NCI-H128 (cell line): ENCODE data around the gene MRPS5.
"Not testable (repeated sequence)": the region's sequence is repeated elsewhere in the genome, so short reads cannot be mapped to it uniquely, and the experiment has no call there.

ENCODE experiments used
- DNase-seq: peaks from one replicate; lab custom pipeline; 2025; ENCODE audit not compliant: unreplicated experiment; lab: John Stamatoyannopoulos, UW

Gene MRPS5

DNA sequence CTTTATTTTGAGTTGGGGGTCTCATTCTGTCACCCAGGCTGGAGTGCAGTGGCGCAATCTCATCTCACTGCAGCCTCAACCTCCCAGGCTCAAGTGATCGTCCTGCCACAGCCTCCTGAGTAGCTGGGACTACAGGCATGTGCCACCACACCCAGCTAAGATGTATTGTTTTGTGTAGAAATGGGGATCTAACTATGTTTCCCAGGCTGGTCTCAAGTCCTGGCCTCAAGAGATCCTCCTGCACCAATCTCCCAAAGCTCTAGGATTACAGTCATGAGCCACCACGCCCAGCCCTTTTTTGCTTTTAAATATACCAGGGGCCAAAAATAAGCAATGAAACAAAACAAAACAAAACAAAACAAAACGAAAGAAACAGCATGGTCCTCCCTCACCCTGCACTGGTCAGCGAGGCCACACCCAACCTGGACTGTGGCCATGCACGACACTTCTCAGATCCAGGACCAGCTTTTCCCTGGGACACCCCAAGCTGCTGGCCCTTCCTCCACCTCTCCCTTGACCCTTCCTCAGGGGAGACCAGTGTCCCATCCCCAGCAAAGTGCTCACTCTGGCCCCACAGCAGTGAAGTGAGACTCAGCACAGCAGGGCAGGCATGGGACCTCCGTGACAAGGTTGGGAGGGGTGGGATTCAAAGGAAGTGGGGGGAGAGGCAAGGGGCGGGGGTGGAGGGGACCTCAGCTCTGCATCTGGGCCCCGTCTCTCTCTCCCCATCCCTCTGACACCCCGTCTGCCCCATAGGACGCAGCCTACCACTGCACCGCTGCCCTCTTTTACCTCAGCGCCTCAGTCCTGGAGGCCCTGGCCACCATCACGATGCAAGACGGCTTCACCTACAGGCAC, 72.6 kb downstream of the MRPS5 start:
- no peak for DNase-seq

- DNase-seq, result no peak
Measured at GRCh38 chr2:95047629-95048510, 73.7 kb downstream of the MRPS5 start.

- DNase-seq, result no peak
Measured at GRCh38 chr2:95046371-95047112, 75.1 kb downstream of the MRPS5 start.

- DNase-seq, result no peak
Measured at GRCh38 chr2:95044601-95045000, 77.0 kb downstream of the MRPS5 start.

- no peak for DNase-seq
Measured at GRCh38 chr2:95043300-95044093, 78.1 kb downstream of the MRPS5 start.

- DNase-seq, result no peak
Measured at GRCh38 chr2:95042472-95043271, 78.9 kb downstream of the MRPS5 start.

- no peak for DNase-seq
Measured at GRCh38 chr2:95041824-95042442, 79.7 kb downstream of the MRPS5 start.

DNA sequence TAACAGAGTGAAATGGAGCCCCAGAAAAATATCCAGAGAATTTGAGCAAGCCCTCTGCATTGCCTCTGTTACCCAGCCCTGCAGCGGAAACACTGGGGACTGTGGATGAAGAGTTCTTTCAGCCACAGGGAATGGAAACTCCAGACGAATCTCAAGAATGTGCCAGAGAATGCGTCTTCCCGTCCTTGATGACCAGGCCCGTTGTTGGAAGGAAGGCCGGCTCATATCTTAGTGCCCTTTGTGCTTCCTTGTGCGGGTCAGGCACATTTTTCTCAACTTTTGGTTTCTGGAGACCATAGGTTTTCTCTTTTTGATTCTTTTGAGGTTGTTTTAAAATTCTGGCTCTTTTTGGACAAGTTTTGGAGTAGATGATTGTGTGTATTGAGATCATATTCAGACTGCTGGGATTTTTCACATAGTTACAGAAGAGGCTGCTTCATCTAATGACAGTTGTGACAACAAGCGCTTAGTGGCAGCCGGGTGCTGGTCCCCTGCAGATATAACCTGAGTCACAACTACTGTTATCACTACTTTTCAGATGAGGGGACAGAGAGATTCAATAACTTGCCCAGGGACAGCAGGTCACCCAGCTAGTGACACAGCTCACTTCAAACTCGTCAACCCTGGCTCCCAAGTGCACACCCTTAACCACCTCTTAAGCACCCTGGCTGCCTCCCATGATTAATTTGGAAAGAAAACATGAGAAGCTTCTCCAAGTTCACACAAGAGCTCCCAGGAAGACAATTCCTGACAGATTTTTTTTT, 80.4 kb downstream of the MRPS5 start:
- DNase-seq, result no peak

GRCh38 chr2:95040426-95040825, 81.2 kb downstream of the MRPS5 start:
- DNase-seq, result no peak

GRCh38 chr2:95039978-95040377, 81.6 kb downstream of the MRPS5 start:
- no peak for DNase-seq

- no peak for DNase-seq
Measured at GRCh38 chr2:95039363-95039762, 82.2 kb downstream of the MRPS5 start.

- DNase-seq, result no peak
Measured at GRCh38 chr2:95038635-95039298, 82.8 kb downstream of the MRPS5 start.

DNA sequence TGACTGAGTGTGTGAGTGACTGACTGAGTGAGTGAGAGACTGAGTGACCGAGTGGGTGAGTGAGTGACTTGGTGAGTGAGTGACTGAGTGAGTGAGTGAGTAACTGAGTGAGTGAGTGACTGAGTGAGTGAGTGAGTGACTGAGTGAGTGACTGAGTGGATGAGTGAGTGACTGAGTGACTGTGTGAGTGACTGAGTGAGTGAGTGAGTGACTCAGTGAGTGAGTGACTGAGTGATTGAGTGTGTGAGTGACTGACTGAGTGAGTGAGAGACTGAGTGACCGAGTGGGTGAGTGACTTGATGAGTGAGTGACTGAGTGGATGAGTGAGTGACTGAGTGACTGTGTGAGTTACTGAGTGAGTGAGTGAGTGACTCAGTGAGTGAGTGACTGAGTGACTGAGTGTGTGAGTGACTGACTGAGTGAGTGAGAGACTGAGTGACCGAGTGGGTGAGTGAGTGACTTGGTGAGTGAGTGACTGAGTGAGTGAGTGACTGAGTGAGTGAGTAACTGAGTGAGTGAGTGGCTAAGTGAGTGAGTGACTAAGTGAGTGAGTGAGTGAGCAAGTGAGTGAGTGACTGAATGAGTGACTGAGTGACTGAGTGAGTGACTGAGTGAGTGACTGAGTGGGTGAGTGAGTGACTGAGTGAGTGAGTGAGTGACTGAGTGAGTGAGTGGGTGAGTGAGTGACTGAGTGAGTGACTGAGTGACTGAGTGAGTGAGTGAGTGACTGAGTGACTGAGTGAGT, 83.6 kb downstream of the MRPS5 start:
- DNase-seq, result not testable (repeated sequence)

GRCh38 chr2:95037384-95037839, 84.2 kb downstream of the MRPS5 start:
- no peak for DNase-seq

DNA sequence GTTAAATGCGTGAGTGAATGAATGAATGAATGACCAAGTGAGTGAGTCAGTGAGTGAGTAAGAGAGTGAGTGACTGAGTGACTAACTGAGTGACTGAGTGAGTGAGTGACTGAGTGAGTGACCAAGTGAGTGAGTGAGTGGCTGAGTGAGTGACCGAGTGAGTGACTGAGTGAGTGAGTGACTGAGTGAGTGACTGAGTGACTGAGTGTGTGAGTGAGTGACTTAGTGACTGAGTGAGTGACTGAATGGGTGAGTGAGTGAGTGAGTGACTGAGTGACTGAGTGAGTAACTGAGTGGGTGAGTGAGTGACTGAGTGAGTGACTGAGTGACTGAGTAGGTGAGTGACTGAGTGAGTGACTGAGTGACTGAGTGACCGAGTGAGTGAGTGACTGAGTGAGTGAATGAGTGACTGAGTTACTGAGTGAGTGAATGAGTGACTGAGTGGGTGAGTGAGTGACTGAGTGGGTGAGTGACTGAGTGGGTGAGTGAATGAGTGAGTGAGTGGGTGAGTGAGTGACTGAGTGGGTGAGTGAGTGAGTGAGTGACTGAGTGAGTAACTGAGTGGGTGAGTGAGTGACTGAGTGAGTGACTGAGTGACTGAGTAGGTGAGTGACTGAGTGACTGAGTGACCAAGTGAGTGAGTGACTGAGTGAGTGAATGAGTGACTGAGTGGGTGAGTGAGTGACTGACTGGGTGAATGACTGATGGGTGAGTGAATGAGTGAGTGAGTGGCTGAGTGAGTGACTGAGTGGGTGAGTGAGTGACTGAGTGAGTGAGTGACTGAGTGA, 84.8 kb downstream of the MRPS5 start:
- no peak for DNase-seq
